A673 (cell line): Measurements from ENCODE around the gene LHX1.

ENCODE experiments used
- CTCF ChIP-seq: fragments of 300-800, 200-600 bp; sonication (generic); conservative IDR thresholded peaks from 2 replicates; pipeline ENCODE4 v1.5.1; 2017; ENCODE audit warnings: low read depth, mild to moderate bottlenecking, antibody characterized with exemption, low read length, moderate library complexity, mixed read lengths
- EZH2 ChIP-seq: fragments of 200-600 bp; sonication (generic); IDR thresholded peaks from 2 replicates; pipeline ENCODE4 v1.6.1; 2017; ENCODE audit warnings: borderline replicate concordance, low read depth, mild to moderate bottlenecking, mixed read lengths, antibody characterized with exemption, low read length; ENCODE audit not compliant: poor library complexity, severe bottlenecking

- TF ChIP-seq CTCF (no peak), EZH2 (no peak)
Observed at GRCh38 chr17:36926701-36927100, 10.6 kb upstream of the LHX1 start.
